Cerebellar nuclear complex (tissue), 1 donor: ENCODE data around the gene CTSH.
"Not testable (repeated sequence)": the region's sequence is repeated elsewhere in the genome, so short reads cannot be mapped to it uniquely, and the experiment has no call there.

Experiments
- DNase-seq, 2 experiments: peaks; one replicate each; lab custom pipeline; 2025; lab: John Stamatoyannopoulos, UW

CTSH gene

DNA sequence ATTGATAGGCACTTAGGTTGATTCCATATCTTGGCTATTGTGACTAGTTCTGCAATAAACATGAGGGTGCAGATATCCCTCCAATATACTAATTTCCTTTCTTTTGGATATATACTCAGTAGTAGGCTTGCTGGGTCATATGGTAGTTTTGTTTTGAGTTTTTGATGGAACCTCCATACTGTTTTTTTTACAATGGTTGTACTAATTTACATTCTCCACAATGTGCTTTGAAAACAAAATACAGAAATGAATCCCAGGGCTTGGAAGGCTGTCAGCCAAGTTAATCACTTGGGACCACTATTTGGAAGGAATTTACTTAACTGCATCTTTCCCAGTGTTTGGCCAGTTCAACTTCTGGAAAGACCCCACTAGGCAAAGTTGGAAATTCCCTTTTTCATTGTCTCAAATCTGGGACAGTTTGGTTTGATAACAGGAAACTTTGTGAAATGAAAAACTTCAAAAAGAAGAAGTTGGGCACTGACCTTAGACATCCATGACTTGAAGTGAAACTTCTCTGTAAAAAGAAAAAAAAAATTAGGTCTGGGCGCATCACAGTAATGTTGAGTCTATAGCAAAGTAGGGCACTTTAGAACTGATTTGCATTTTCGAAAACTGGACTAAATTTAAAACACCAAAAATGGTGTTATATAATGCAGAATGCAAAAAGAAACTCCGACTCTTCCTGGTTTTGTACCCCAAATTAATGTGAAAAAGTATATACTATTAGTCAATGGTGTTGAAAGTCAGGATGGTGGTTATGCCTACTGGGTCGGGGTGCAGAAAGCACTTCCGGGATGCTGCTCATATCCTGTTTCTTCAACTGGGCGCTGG lies 6.0 kb downstream of the CTSH start:
- no peak for DNase-seq

DNA sequence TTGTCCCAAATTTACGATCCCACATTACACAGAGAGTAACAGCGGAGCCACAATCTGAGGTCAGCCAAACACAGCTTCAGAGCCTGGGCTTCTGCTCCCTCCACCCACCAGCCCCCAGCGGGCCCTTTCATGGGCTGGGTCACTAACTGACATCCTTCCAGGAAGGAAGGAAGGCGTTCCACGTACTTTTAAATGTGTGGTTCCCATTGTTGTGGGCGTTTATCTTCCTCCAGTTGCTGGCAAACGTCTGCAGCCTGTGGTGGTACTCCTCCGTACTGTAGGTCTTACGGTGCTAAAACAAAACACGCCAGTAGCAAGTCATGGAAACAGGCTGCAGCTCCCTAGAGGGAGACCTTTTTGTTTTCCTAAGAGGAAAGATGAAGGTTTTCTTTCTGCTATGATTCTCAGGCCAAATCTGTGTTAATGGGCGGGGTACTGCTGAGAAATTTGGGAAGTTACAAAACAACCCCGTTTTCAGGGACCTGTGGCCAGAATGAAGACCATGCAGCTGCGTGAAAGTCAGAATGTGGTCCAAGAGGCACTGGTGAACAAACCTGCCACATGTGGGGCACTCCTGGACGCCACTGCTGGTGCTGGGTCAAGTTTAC lies 7.6 kb downstream of the CTSH start:
- DNase-seq: no peak

GRCh38 chr15:78934655-78935023 lies 10.2 kb downstream of the CTSH start:
- no peak for DNase-seq

DNA sequence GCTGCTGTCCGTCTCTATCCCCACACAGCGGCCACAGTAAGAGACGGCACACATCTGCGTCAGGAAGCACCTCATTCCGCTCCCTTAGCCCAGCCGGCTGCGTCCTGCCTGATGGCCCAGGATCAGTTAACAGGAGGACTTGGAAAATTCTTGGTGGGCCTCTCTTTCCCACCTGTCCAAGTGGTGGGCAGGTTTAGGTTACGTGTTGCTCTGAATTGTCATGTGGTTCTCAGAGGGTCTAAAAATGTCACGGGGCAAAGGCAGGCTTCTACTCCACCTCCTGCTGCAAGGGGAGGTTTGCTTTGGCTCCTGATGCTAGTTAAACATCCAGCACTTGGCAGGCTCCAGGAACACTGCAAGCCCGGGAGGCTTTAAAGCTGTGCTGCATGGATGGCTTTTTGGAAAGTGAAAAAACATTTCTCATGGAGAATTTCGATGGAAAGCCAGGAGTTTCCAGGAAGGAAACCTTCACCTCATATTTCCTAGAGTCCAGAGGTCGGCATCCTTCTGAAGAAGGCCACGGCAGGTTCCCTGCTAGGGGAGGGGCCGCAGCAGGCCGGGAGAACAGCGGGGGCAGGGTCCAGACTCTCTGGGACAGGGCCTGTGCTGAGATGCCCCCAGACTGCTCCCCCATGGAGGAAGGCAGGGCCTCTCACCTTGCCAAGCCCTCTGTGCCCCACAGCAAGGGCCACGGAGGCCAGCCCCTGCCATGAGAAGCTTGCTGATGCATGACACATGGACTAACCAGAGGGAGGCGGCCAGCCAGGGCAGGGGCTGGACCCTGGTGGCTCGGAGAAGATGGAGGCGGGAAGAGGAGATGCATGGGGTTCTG lies 10.8 kb downstream of the CTSH start:
- DNase-seq: no peak

DNA sequence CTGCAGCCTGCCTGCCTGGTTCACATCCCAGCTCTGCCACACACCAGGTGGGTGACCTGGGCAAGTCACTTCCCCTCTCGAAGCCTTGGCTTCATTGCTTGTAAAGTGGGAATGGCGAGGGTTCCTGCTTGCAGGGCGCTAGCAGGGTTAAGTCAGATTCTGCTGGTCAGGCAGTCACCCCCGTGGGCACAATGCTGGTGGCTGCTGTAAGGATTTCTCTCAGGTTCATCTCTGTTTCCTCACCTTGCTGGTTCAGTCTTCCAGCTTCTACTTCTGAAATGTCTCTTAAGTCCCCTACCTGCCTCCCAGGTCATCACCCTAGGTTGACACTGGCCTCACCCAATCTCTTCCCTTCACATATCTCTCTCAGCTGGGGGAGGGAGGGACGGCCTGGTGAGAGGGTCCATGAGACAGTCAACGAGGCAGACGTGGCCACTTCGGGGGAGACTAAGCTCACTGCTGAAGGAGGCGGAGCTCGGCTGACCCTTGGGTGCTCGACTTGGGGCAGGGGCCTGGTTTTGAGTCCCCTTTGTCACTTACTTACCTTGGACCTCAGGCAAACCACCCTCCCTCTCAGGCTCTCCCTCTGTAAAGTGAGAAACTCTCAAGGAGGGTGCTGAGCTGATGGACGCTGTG lies 11.5 kb downstream of the CTSH start:
- no peak for DNase-seq

DNA sequence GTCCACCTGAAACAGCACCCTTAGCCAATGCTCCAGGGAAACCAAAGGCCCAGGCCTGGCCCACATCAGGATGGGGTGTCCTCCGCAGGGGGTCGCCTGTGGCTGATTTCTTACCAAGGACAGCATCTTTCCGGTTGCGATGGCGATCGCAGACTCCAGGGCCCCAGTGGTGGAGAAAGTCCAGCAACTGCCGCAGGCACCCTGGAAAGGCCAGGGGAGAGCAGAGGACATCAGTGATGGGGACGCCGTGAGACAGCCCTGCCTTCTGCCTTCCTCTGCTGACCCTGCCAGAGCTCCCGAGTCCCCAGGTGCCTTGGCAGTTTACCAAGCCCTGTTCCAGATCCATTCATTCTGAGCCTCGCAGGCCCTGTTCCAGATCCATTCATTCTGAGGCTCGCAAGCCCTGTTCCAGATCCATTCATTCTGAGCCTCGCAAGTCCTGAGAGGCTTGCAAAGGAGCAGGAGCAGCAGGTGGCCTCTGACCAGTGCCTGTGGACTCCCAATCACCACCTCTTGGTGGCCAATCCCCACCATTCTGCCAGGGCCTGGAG lies 12.5 kb downstream of the CTSH start:
- no peak for DNase-seq

DNA sequence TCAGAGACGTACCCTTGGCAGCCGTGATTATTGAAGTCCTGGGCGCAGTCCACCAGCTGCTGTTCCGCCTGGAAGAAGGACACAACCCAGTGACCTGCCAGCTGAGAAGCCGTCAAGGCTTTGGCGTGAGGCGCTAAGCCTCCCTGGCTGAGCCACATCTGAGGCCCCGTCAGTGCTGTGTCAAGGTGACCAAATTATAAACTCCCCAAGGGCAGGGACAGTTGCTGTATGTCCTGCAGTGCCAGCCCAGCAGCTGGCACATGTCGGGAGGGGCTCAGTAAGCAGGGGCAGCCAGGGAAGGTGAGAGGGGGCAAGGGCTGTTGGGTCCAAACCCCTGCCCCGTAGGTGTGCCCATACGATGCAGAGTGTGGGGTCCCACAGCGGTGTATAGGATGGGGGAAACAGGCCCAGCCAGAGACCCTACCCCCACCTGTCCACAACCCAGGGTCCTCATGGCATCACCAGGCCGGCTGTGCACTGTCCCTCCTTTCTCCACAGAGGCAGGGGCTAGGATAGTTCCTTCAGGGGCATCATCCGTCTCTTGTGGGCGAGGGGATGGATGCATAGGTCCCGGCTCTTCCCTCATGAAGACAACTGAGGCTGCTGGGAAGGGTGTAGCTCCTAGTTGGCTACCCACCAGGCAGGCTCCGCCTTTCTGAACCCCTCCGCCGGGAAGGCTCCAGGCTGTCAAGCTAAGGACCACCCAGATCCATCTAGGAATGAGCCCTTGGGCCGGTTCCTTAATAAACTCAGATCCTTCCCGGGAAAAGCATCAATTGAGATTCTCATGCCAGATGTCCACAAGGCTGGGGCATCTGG lies 13.2 kb downstream of the CTSH start:
- DNase-seq: no peak

DNA sequence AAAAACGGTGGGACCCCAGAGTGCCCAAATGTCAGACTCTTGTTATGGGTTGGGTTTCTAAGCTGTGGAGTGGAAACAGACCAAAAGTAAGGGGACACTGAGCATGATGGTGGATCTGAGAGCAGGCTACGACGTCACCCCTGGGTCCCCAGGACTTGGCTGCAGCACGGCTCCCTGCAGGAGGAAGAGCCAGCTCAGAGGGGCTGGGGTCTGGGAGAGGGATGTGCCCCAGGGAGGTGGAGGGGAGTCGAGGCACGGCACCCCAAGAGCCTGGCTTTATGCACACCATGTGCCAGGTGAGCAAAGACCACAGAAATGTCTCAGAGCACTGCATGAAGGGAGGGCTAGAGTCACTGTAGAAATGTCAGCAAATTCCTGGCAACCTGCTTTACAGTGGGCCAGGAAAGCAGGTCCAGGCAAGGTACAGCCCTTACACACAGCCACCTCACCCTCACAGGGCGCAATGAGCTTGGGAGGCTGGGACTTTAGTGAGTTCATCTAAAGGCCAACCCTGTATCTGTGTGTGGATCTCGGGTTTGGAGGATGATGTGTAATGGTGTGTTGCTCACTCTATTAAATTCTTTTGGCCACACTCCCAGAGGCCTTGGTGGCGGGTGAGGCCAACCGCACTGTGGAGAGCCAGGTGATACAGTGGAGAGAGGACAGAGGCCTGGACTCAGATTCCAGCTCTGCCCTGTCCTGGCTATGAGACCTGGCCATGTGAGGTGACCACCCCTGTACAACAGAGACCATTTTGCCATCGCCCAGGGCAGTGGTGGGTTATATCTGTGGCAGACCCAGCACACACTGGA lies 14.1 kb downstream of the CTSH start:
- no peak for DNase-seq

DNA sequence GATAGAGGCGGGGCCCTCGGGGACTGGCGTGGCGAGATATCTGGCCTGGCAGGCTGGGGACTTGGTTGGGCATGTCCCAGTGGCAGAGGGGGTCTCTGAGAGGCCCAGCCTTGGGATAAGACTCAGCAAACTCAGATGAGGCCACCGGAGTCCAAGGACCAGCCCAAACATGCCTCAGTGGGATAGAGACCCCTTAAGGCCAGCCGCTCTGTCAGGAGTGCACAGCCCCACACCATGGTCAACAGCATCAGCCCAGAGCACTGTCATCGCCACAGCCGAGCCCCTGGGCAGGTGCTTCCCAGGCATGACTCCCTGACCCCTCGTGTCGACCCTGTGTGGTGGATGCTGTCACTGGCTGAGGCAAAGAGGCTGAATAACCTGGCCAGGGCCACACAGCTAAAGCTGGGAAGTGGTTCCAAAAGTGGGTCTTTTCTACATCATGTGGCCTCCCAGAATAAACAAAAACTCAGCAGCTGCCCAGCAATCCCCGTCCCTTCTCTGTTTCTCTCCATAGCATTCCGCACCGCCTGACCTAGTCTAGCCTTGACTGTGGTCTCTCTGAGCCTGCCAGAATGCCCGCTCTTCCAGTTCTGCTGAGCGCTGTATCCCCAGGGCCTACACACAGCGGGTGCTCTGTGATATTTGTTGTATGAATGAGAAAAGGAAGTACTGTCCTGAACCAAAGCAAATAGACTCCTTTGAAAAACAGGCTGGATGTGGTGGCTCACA lies 15.1 kb downstream of the CTSH start:
- DNase-seq: no peak

GRCh38 chr15:78928616-78929093 lies 16.2 kb downstream of the CTSH start:
- DNase-seq: no peak

GRCh38 chr15:78928176-78928575 lies 16.7 kb downstream of the CTSH start:
- not testable (repeated sequence) for DNase-seq

GRCh38 chr15:78927077-78927790 lies 17.6 kb downstream of the CTSH start:
- DNase-seq: no peak

DNA sequence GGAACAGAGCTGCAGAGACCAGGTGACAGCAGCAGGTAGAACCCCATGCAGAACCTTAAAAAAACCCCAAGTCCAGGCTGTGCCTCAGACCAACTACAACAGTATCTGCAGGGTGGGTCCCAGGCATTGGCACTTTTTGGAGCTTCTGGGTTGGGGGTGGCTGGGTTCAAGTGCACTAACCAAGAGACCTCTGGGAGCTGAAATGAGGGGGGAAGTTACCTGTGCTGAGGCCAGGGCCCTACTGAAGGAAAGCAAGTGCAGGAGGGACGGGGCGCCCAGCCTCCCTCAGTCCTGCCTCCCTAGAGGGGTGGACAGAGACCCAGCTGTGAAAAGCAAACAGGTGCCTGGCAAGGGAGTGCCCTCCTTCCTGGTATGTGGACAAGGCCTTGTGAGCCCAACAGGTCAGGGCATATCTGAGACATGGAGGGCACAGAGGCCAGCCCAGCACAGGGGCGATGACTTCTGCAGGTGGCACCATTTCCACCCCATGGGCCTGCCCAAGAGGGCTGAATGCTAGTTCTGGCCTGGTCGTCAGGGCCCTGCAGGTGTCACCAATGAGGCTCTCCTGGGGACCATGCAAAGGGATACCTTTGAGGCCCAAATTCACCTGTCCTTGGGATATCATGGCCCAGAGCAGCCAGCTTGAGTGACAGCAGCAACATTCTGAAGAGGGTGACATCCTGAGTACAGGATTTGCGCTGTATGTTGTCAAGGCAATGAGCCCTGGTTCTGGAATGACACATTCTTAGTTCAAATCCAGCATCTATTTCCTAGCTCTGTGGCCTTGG lies 18.7 kb downstream of the CTSH start:
- no peak for DNase-seq

DNA sequence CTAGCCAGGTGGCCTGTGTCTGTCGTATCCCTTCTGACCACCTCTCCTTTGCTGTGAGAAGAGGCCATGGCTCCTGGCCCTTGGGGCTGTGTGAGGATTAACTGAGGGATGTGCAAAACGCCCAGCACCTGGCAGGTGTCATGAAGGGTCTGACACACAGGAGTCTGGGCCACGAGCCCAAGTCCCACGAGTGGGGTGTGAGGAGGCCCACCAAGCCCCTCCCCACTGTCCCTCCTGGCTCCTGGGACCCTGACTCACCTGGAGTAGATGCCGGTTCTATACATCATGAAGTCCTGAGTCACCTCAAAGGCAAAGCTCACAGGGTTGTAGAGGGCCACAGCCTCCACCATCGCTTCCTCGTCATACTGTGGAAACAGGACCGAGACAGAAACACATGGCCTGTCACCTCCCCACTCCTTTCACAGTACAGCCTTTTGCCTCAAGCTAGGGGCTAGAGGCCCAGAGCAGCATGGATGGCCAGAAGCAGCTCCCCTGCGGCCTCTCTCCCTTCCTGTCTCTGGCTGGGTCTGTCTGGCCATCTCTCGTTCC lies 19.7 kb downstream of the CTSH start:
- DNase-seq: no peak

GRCh38 chr15:78923480-78924360 lies 21.1 kb downstream of the CTSH start:
- DNase-seq: no peak

DNA sequence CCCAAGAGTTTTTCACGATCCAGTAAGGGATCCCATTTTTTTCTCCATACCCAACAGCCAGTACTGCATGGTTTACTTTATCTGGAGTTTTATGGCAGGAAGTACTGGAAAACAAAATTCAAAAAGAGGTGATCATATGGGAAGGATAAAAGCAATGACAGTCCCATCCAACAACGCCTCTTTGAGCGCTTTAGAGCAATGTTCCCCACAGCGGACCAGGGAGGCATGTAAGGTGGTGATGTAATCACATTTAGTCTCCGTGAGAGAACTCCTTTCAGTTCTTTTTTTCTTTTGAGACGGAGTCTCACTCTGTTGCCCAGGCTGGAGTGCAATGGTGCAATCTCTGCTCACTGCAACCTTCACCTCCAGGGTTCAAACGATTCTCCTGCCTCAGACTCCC lies 21.8 kb downstream of the CTSH start:
- no peak for DNase-seq

- DNase-seq: no peak
Observed at GRCh38 chr15:78922527-78922926, 22.3 kb downstream of the CTSH start.
